Mesendoderm (in vitro differentiated cells): ENCODE data around the gene CEP41.

ENCODE experiments used
- DNase-seq: peaks from one replicate; pipeline ENCODE4 v3.0.0; 2013
- H2AK5ac ChIP-seq: 2 replicates; pipeline ENCODE4 v1.6.1; 2013; ENCODE audit warnings: low read length, inconsistent platforms
- H2BK120ac ChIP-seq: 2 replicates; pipeline ENCODE4 v1.6.1; 2013; ENCODE audit warnings: low read depth, mild to moderate bottlenecking, low read length, moderate library complexity, mixed read lengths
- H2BK15ac ChIP-seq: replicated peaks from 2 replicates; pipeline ENCODE4 v1.6.1; 2013; ENCODE audit warnings: low read depth, mild to moderate bottlenecking, moderate library complexity
- H2BK5ac ChIP-seq: 2 replicates; pipeline ENCODE4 v1.6.1; 2013; ENCODE audit warnings: low read length, inconsistent platforms
- H3K18ac ChIP-seq: 2 replicates; pipeline ENCODE4 v1.6.1; 2013; ENCODE audit warnings: mild to moderate bottlenecking, low read length, mixed read lengths
- H3K23ac ChIP-seq: one replicate; pipeline ENCODE4 v1.6.1; 2013; ENCODE audit warnings: low read length
- H3K27ac ChIP-seq: 2 replicates; pipeline ENCODE4 v1.5.1; 2013; ENCODE audit warnings: low read depth, mild to moderate bottlenecking, inconsistent platforms, low read length, moderate library complexity
- H3K27me3 ChIP-seq: 2 replicates; pipeline ENCODE4 v1.6.1; 2013; ENCODE audit warnings: low read length, control low read depth, mild to moderate bottlenecking, inconsistent platforms; ENCODE audit not compliant: insufficient read depth, poor library complexity
- H3K36me3 ChIP-seq: 2 replicates; pipeline ENCODE4 v1.6.1; 2013; ENCODE audit warnings: low read length, inconsistent platforms; ENCODE audit not compliant: control insufficient read depth, insufficient read depth
- H3K4ac ChIP-seq: one replicate; pipeline ENCODE4 v1.6.1; 2013; ENCODE audit warnings: low read depth, mild to moderate bottlenecking, low read length, moderate library complexity
- H3K4me1 ChIP-seq: 2 replicates; pipeline ENCODE4 v1.6.1; 2013; ENCODE audit warnings: low read depth, low read length, inconsistent platforms; ENCODE audit not compliant: control insufficient read depth
- H3K4me2 ChIP-seq: 2 replicates; pipeline ENCODE4 v1.6.1; 2013; ENCODE audit warnings: low read length
- H3K4me3 ChIP-seq: 2 replicates; pipeline ENCODE4 v1.5.1; 2013; ENCODE audit warnings: mild to moderate bottlenecking, low read length
- H3K56ac ChIP-seq: one replicate; pipeline ENCODE4 v1.6.1; 2013; ENCODE audit warnings: low read length
- H3K79me1 ChIP-seq: 2 replicates; pipeline ENCODE4 v1.6.1; 2013; ENCODE audit warnings: low read length, inconsistent platforms
- H3K79me2 ChIP-seq: 2 replicates; pipeline ENCODE4 v1.6.1; 2013; ENCODE audit warnings: mild to moderate bottlenecking, low read length; ENCODE audit not compliant: control insufficient read depth, insufficient read depth
- H3K9ac ChIP-seq: 2 replicates; pipeline ENCODE4 v1.6.1; 2013; ENCODE audit warnings: low read length, inconsistent platforms
- H4K5ac ChIP-seq: one replicate; pipeline ENCODE4 v1.6.1; 2013; ENCODE audit warnings: low read length
- H4K8ac ChIP-seq: one replicate; pipeline ENCODE4 v1.6.1; 2013; ENCODE audit warnings: low read depth, mild to moderate bottlenecking, control low read depth, low read length, moderate library complexity
- WGBS: extraction: QIAGEN DNeasy Blood & Tissue Kit; methylation state at CpG from one replicate; pipeline ENCODE4 v1.1.7; 2013; ENCODE audit warnings: low lambda C conversion rate, missing lambda C conversion rate; ENCODE audit not compliant: insufficient coverage; ENCODE audit errors: extremely low coverage; 5-methylcytosine and 5-hydroxymethylcytosine counted together

CEP41 gene

DNA sequence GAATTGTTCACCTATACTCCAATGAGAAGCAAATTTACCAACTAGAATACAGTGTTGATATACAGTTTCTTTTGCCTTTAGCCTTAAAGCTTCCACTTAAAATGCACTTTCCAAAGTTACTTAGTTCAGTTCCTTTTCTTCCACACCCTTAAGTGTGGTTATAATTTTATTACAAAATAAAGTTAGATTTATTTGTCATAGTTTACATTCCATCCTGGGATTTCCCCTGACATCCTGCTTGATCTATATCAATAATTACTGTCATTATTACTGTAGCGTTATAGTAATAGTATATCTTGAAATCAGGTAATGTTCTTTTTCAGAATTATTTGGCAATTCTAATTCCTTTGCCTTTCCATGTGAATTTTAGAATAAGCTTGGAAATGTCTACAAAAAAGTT lies 27.8 kb upstream of the CEP41 start:
- Histone ChIP-seq H3K18ac (no peak overlapping the region), H3K23ac (no peak overlapping the region), H3K79me2 (no peaks in the 10 kb centered on the region), H2BK15ac (no peak overlapping the region), H4K5ac (no peak overlapping the region), H4K8ac (no peak overlapping the region), H2BK120ac (no peak overlapping the region), H3K4me3 (no peak overlapping the region), H2BK5ac (no peak overlapping the region), H3K36me3 (no peaks in the 10 kb centered on the region), H3K79me1 (no peaks in the 10 kb centered on the region), H3K27ac (no peak overlapping the region), H3K4me2 (no peak overlapping the region), H3K4ac (no peak overlapping the region), H2AK5ac (no peak overlapping the region), H3K56ac (no peak overlapping the region), H3K4me1 (no peaks in the 10 kb centered on the region), H3K9ac (no peak overlapping the region), H3K27me3 (no peaks in the 10 kb centered on the region)
- WGBS, result no CpG with 5 or more reads among the region's 1 CpG
- DNase-seq, result no peak

GRCh38 chr7:130463553-130464434 lies 23.0 kb upstream of the CEP41 start:
- no peak overlapping the region for H2BK120ac ChIP-seq
- no peak overlapping the region for H3K23ac ChIP-seq
- no peak overlapping the region for H3K4me2 ChIP-seq
- H3K18ac ChIP-seq, result no peak overlapping the region
- H3K4ac ChIP-seq, result no peak overlapping the region
- no peaks in the 10 kb centered on the region for H3K79me1 ChIP-seq
- H3K27me3 ChIP-seq, result no peaks in the 10 kb centered on the region
- no peak overlapping the region for H3K4me3 ChIP-seq
- no peaks in the 10 kb centered on the region for H3K4me1 ChIP-seq
- no peak overlapping the region for H3K9ac ChIP-seq
- no peak overlapping the region for H4K8ac ChIP-seq
- no peak overlapping the region for H2AK5ac ChIP-seq
- H2BK5ac ChIP-seq, result no peak overlapping the region
- no peaks in the 10 kb centered on the region for H3K79me2 ChIP-seq
- H4K5ac ChIP-seq, result no peak overlapping the region
- no peak for DNase-seq
- WGBS, result no CpG with 5 or more reads among the region's 4 CpGs
- H3K36me3 ChIP-seq, result no peaks in the 10 kb centered on the region
- no peak overlapping the region for H2BK15ac ChIP-seq
- H3K56ac ChIP-seq, result no peak overlapping the region
- no peak overlapping the region for H3K27ac ChIP-seq

- H3K79me1 ChIP-seq, result no peaks in the 10 kb centered on the region
- H3K4me2 ChIP-seq, result no peak overlapping the region
- H2BK5ac ChIP-seq, result no peak overlapping the region
- DNase-seq, result no peak
- no peak overlapping the region for H2AK5ac ChIP-seq
- no peak overlapping the region for H3K56ac ChIP-seq
- H2BK15ac ChIP-seq, result no peak overlapping the region
- no peak overlapping the region for H3K27ac ChIP-seq
- H3K9ac ChIP-seq, result no peak overlapping the region
- WGBS, result no CpG with 5 or more reads among the region's 2 CpGs
- no peak overlapping the region for H4K5ac ChIP-seq
- H3K36me3 ChIP-seq, result no peaks in the 10 kb centered on the region
- H3K23ac ChIP-seq, result no peak overlapping the region
- H3K4me1 ChIP-seq, result no peaks in the 10 kb centered on the region
- no peak overlapping the region for H2BK120ac ChIP-seq
- H3K4me3 ChIP-seq, result no peak overlapping the region
- no peaks in the 10 kb centered on the region for H3K27me3 ChIP-seq
- no peak overlapping the region for H3K18ac ChIP-seq
- no peak overlapping the region for H3K4ac ChIP-seq
- H4K8ac ChIP-seq, result no peak overlapping the region
- H3K79me2 ChIP-seq, result no peaks in the 10 kb centered on the region
Observed at GRCh38 chr7:130461272-130461671, 20.5 kb upstream of the CEP41 start.

- Histone ChIP-seq H2BK15ac (no peak overlapping the region), H4K5ac (no peak overlapping the region), H3K4me3 (no peak overlapping the region), H2AK5ac (no peak overlapping the region), H3K4me1 (no peaks in the 10 kb centered on the region), H3K18ac (no peak overlapping the region), H2BK120ac (no peak overlapping the region), H3K36me3 (no peaks in the 10 kb centered on the region), H3K23ac (no peak overlapping the region), H3K27ac (no peak overlapping the region), H4K8ac (no peak overlapping the region), H3K9ac (no peak overlapping the region), H3K4ac (no peak overlapping the region), H3K79me2 (no peaks in the 10 kb centered on the region), H3K4me2 (no peak overlapping the region), H3K79me1 (no peaks in the 10 kb centered on the region), H3K27me3 (no peaks in the 10 kb centered on the region), H2BK5ac (no peak overlapping the region), H3K56ac (no peak overlapping the region)
- WGBS, result no CpG with 5 or more reads among the region's 2 CpGs
- DNase-seq, result no peak
Observed at GRCh38 chr7:130458257-130458656, 17.4 kb upstream of the CEP41 start.

GRCh38 chr7:130454959-130455358 lies 14.1 kb upstream of the CEP41 start:
- Histone ChIP-seq H3K18ac (no peak overlapping the region), H3K4ac (no peak overlapping the region), H3K36me3 (no peaks in the 10 kb centered on the region), H3K56ac (no peak overlapping the region), H2BK120ac (no peak overlapping the region), H3K4me2 (no peak overlapping the region), H4K5ac (no peak overlapping the region), H2AK5ac (no peak overlapping the region), H4K8ac (no peak overlapping the region), H2BK5ac (no peak overlapping the region), H3K4me3 (no peak overlapping the region), H3K79me1 (no peaks in the 10 kb centered on the region), H3K79me2 (no peaks in the 10 kb centered on the region), H3K4me1 (no peaks in the 10 kb centered on the region), H2BK15ac (no peak overlapping the region), H3K23ac (no peak overlapping the region), H3K27ac (no peak overlapping the region), H3K27me3 (no peaks in the 10 kb centered on the region), H3K9ac (no peak overlapping the region)
- no CpG with 5 or more reads among the region's 2 CpGs for WGBS
- no peak for DNase-seq

GRCh38 chr7:130452951-130453350 lies 12.1 kb upstream of the CEP41 start:
- WGBS, result no CpG with 5 or more reads among the region's 3 CpGs
- H3K9ac ChIP-seq, result no peak overlapping the region
- no peak overlapping the region for H2BK15ac ChIP-seq
- no peak overlapping the region for H3K18ac ChIP-seq
- no peaks in the 10 kb centered on the region for H3K79me2 ChIP-seq
- H2AK5ac ChIP-seq, result no peak overlapping the region
- H3K36me3 ChIP-seq, result no peaks in the 10 kb centered on the region
- no peak overlapping the region for H4K5ac ChIP-seq
- H3K27ac ChIP-seq, result no peak overlapping the region
- no peak overlapping the region for H2BK5ac ChIP-seq
- H3K79me1 ChIP-seq, result no peaks in the 10 kb centered on the region
- H3K4me1 ChIP-seq, result no peaks in the 10 kb centered on the region
- no peak overlapping the region for H3K4me3 ChIP-seq
- no peaks in the 10 kb centered on the region for H3K27me3 ChIP-seq
- no peak overlapping the region for H3K56ac ChIP-seq
- H3K4me2 ChIP-seq, result no peak overlapping the region
- no peak overlapping the region for H4K8ac ChIP-seq
- DNase-seq, result no peak
- H3K4ac ChIP-seq, result no peak overlapping the region
- H3K23ac ChIP-seq, result no peak overlapping the region
- H2BK120ac ChIP-seq, result no peak overlapping the region
